Fibroblast of upper back skin (primary cell): ENCODE data around the gene SBF1.

ENCODE experiments used
- DNase-seq: peaks from one replicate; pipeline ENCODE4 v3.0.0-alpha.2; 2013

Gene SBF1

GRCh38 chr22:50483977-50484853 lies 9.4 kb upstream of the SBF1 start:
- DNase-seq: no peak

- DNase-seq: no peak
Measured at GRCh38 chr22:50483556-50483955, 8.7 kb upstream of the SBF1 start.

GRCh38 chr22:50483106-50483505 lies 8.3 kb upstream of the SBF1 start:
- DNase-seq: no peak

- DNase-seq: no peak
Measured at GRCh38 chr22:50482107-50483074, 7.6 kb upstream of the SBF1 start.

DNA sequence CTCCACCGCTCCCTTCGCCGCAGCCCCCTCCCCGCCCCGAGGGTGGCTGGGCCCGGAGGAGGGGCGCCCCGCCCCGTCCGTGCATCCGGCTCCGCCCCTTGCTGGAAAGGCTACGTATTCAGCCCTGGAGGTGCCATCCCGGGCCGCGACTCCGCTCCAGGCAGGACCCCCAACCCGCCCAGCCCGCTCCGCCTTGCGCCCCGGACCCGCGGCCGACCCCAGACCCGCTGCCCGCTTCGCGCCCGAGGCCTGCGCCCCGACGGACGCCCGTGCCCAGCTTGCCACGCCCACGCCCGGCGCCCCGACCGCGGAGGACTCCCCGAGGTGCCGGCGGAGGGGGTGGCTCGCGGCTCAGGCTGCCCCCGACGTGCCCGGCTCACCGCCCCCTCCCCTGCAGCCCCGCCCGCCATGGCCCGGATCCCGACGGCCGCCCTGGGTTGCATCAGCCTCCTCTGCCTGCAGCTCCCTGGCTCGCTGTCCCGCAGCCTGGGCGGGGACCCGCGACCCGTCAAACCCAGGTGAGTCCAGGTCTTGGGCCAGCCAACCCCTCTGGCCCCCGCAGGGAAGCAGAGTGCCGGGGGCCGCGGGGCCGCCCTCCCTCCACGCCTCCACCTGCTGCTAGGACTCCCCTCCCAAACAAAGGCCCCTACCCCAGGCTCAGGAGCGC lies 6.7 kb upstream of the SBF1 start, which contains the start of gene ADM2:
Gene ADM2 (plus strand): TSS at position 104 of the 667 bp plus-strand sequence. CDS start 305 bp downstream, at position 409.
- DNase-seq: peak; percentile 40

- DNase-seq: no peak
Measured at GRCh38 chr22:50481045-50481439, 6.2 kb upstream of the SBF1 start.

DNA sequence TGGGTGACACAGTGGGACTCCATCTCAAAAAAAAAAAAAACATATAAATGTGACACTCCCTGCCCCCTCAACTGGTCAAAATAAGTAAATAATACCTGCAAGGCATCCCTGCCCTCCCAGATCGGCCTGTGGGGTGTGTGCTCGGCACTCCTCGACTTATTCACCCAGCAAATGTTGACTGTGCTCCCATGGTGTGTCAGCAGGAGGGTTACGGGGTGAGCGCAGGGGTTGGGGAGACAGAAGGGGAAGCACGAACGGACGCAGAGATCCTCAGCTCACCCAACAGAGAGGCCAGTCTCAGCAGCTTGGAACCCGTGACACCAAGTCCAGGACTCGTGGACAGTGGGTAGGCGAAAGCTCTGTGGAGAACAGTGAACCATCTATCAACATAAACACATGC lies 4.9 kb upstream of the SBF1 start:
- no peak for DNase-seq

- DNase-seq: no peak
Measured at GRCh38 chr22:50477923-50478322, 3.1 kb upstream of the SBF1 start.

DNA sequence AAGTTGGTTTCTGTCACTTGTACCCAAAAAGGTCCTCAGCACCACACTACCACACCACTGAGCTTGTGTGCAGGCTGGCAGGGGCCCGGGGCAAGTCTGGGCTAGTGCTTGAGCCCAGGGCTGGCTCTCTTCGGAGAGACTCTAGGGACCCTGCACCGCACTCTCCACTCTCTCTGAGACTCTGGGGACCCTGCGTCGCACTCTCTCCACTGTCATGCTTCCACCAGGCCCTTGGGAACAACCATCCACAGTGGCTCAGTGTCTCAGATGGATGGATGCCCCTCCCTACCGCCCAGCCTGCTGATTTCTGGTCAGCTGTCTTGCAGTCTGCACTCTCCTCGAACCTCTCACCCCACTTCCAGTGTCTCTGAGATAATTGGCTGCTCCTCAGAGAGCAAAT lies 2.0 kb upstream of the SBF1 start:
- no peak for DNase-seq

- no peak for DNase-seq
Measured at GRCh38 chr22:50475652-50476002, 792 bp upstream of the SBF1 start.

- no peak for DNase-seq
Measured at GRCh38 chr22:50473855-50474671, 772 bp downstream of the SBF1 start.

GRCh38 chr22:50473088-50473487 lies 1.7 kb downstream of the SBF1 start:
- no peak for DNase-seq

DNA sequence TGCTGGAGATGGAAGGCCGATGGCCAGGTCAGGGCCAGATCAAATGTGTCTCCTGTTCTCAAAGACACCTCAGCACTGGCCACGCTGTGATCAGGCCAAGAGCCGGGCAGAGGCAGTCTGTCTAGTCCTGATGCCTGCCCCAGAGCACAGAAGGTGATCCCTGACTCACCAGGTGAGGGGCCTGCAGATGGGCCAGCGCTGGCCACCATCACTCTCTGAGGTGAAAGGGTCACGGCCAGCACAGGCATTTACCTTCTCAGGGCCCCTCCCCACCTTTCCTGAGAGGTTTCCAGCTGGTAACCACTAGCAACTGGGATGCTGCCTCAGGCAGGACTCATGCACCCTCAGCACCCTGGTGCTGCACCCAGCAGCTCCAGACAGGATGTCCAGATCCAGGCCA lies 2.9 kb downstream of the SBF1 start:
- no peak for DNase-seq

DNA sequence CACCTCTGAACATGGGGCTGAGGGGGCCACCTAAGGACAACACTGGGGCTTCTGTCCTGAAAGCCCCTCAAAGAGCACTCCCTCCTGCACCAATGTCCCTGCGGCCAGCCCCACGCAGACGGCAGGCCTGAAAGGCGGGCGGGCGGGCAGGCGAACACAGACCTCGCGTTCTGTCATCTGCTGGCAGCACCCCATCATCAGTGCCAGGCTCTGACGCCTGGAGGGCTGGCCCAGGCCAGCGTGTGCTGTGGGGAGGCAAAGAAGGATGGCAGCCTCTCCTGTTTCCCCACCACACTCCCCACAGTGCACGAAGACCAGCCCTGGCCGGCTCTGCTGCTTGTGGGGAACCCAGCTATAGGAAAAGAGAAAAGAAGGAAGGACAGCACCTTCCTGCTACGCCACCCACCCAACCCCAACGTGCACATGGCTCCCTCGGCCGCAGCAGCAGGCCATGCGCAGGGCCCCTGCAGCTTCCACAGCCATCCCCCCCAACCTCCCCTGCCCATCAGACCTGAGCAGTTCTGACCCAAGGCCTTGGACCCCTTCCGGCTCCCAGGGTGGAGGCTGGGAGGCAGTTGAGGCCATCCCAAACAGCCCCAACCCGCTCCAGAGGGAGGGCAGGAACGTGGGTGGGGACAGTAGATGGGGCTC lies 3.5 kb downstream of the SBF1 start:
- DNase-seq: no peak

GRCh38 chr22:50470491-50470890 lies 4.3 kb downstream of the SBF1 start:
- no peak for DNase-seq

DNA sequence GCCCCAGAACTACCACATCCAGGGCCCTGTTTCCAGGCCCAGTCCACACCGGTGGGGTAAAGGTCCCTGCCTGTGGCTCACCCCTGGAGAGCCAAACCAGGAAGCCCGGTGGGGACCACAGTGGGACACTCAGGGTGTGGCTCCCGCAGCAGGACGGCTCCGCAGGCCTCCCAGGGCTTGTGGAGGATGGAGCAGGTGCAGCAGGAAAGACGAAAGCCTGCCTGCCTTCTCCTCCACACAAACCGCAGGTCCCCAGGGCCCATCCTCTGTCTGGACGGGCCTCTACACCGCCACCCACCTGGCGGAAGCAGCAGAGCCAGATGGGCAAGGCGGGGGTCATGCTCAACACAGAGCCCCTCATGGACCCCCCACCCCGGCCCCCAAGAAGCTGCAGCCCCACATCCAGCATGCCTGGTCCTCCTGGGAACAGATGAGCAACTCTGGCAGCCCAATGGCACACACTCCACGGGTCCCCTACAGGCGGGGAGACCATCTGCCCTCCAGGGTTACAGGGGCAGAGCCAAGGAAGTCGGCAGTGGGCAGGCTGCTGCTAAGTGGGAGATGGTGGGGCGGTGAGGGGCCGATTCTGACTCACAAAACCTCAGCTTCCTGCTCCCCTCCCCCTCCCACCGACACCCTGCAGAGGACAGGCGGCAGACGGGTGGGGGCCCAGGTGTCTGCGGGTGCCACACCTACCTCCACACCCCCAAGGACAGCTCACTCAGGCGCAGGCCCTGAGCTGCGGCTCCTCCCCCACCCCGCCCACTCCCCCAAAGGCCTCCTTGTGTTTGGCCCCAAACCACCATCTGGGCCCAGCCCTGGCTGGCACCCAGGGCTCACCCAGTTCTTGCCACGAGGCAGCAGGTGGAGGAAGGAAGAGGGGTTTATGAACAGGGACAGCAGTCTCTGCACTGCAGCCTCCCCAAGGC lies 5.2 kb downstream of the SBF1 start:
- DNase-seq: peak; percentile 41

DNA sequence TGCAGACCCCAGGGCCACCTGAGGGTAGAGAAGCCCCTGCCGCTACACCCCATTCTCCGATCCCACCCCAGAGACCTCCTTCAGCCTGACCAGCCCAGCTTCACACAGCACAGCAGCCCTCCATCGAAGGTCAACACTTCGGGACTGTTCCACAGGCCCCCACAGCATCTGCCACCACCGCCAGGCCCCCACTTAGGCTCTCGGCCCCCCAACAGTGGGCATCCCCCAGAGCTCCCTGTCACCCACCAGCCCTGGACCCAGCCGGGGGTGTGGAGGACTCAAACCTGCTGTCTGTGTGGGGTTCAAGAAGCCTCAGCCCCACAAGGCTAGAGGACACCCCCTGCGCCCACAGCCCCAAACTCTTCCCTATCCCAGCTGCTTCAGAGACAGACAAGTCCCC lies 6.2 kb downstream of the SBF1 start:
- DNase-seq: no peak

DNA sequence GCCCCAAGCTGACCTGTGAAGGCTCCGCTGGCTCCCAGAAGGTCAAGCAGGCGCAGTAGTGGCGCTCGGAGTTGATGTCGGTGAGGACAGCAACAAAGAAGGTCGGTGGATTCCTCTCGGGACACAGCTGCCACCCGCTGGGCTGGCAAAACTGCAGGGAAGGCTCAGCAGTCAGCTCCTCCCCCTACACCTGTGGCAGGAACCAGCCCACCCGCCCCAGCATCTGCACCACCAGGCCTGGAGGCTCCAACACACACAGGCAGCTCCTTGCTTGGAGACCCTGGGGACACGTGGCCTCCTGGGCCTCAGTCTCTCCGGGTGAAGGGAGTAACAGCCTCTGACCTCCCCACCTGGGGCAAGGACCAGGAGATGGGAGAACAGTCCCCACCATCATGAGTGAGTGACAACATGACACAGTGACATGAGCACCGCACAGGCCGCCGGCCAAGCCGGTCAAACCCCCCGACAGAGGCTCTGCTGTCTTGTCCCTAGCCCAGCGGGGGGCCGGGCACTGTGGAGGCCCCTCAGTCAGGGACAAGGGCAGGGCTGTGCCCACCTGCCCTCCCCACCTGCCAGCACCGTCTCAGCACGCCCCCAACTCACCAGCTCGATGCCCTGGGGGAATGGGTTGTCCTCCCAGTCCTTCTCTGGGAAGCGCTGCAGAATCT lies 6.9 kb downstream of the SBF1 start:
- DNase-seq: no peak

DNA sequence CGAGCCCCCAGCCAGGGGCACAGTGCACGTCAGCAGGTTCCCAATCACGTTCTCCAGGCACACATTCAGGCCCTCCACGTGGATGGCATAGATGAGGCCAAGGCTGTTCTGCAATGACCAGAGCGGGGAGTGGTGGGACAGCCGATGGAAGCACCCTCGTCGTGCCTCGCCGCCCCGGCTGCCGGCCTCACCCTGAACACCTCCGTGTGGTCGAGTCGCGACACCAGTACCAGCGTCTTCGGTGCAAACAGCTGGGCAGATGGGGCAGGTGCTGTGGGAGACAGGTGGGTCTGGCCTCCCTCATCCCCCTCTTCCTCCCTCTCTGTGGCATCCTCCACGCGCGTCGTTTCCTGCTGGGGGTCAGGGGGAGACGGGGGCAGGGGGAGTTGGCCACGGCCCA lies 7.5 kb downstream of the SBF1 start:
- DNase-seq: no peak
